A549 (cell line): ENCODE measurements around the gene AADACL4. TPM values are rescaled to one million over a fixed set of nuclear protein-coding genes. Genes with fewer than 3 reads are reported as not detected.

ENCODE experiments used
- ATAC-seq, 2 experiments: fragments of 200-7000 bp in 1 of 2; fragments of >200 bp in 1 of 2; cut with Nextera tagmentation in 1 of 2; cut with Tn5 transposase in 1 of 2; 3 replicates each; pipeline versions ENCODE4 v1.8.0 to v1.9.1; 2018 to 2020; ENCODE audit warnings: mild to moderate bottlenecking in 1 of 2, moderate library complexity in 1 of 2
- CTCF ChIA-PET: fragments of 300-600 bp; sonication (Branson Sonifier 250); formaldehyde crosslinking; extraction: SDS; loops from one replicate; lab custom pipeline; 2021; ENCODE audit warnings: antibody characterized with exemption, inconsistent platforms; lab: Yijun Ruan, JAX
- POLR2A ChIA-PET: fragments of 350-600 bp; formaldehyde crosslinking; extraction: SDS; loops from one replicate; lab custom pipeline; 2021; ENCODE audit warnings: antibody characterized with exemption, inconsistent platforms; lab: Yijun Ruan, JAX
- DNase-seq, 2 experiments: peaks; one replicate each; pipeline versions ENCODE4 v3.0.0 to v3.0.0-alpha.2; 2011 to 2016; ENCODE audit warnings: low read depth in 1 of 2, low spot score in 1 of 2
- FAIRE-seq: peaks from 2 replicates; lab custom pipeline; 2011; peaks lifted over from hg19 to GRCh38; lab: Jason Lieb, UNC
- H3K27ac ChIP-seq, 2 experiments: fragments of >200 bp; sonication (Bioruptor Twin); formaldehyde crosslinking; 3 replicates each; pipeline ENCODE4 v1.5.1; 2016 to 2017
- H3K4me1 ChIP-seq: fragments of >200 bp; sonication (Bioruptor Twin); formaldehyde crosslinking; 3 replicates; pipeline ENCODE4 v1.6.1; 2016
- H3K4me2 ChIP-seq: fragments of >200 bp; sonication (Bioruptor Twin); formaldehyde crosslinking; 3 replicates; pipeline ENCODE4 v1.6.1; 2016
- H3K4me3 ChIP-seq: fragments of >200 bp; sonication (Bioruptor Twin); formaldehyde crosslinking; 3 replicates; pipeline ENCODE4 v1.5.1; 2016
- H3K9me3 ChIP-seq: fragments of >200 bp; sonication (Bioruptor Twin); formaldehyde crosslinking; 3 replicates; pipeline ENCODE4 v1.6.1; 2016
- BHLHE40 ChIP-seq: IDR thresholded peaks from 2 replicates; pipeline ENCODE4 v1.6.1; 2012; ENCODE audit warnings: low read depth, low read length, inconsistent platforms
- CEBPB ChIP-seq, 2 experiments: fragments of >200 bp in 1 of 2; sonication (Bioruptor Twin) in 1 of 2; formaldehyde crosslinking in 1 of 2; IDR thresholded peaks; 2 replicates each; pipeline ENCODE4 v1.6.1; 2012 to 2016
- CHD2 ChIP-seq: fragments of 150-350 bp; IDR thresholded peaks from 2 replicates; pipeline ENCODE4 v1.6.1; 2014; ENCODE audit warnings: low read length; ENCODE audit not compliant: partially characterized antibody
- EHMT2 ChIP-seq: fragments of 200-600 bp; sonication (generic); IDR thresholded peaks from 2 replicates; pipeline ENCODE4 v1.6.1; 2016; ENCODE audit warnings: antibody characterized with exemption, low read depth, mild to moderate bottlenecking, moderate library complexity
- FOXS1 ChIP-seq: fragments of 250-450 bp; sonication (Bioruptor Pico); IDR thresholded peaks from 2 replicates; pipeline ENCODE4 v1.5.0; 2020; ENCODE audit warnings: mild to moderate bottlenecking, moderate library complexity
- HOXA7 ChIP-seq: fragments of 250-450 bp; sonication (Bioruptor Pico); IDR thresholded peaks from 2 replicates; pipeline ENCODE4 v1.5.0; 2020; ENCODE audit warnings: mild to moderate bottlenecking, moderate library complexity
- HOXB5 ChIP-seq: fragments of 250-450 bp; sonication (Bioruptor Pico); IDR thresholded peaks from 2 replicates; pipeline ENCODE4 v1.5.0; 2020; ENCODE audit warnings: mild to moderate bottlenecking, moderate library complexity
- JUN ChIP-seq, 2 experiments: fragments of >200 bp; sonication (Bioruptor Twin); formaldehyde crosslinking; IDR thresholded peaks; 2 replicates in 1 of 2; 3 replicates in 1 of 2; pipeline ENCODE4 v1.6.1; 2016 to 2017
- KDM1A ChIP-seq: fragments of 200-600 bp; sonication (generic); IDR thresholded peaks from 2 replicates; pipeline ENCODE4 v1.6.1; 2016; ENCODE audit warnings: low read depth, mild to moderate bottlenecking
- KDM5A ChIP-seq: fragments of 200-600 bp; sonication (generic); IDR thresholded peaks from 2 replicates; pipeline ENCODE4 v1.6.1; 2016; ENCODE audit warnings: antibody characterized with exemption, mild to moderate bottlenecking
- NFE2L2 ChIP-seq: fragments of 150-350 bp; conservative IDR thresholded peaks from 2 replicates; pipeline ENCODE4 v1.6.1; 2014; ENCODE audit warnings: low read length
- NPAS2 ChIP-seq: fragments of 250-450 bp; sonication (Bioruptor Pico); IDR thresholded peaks from 2 replicates; pipeline ENCODE4 v1.8.0; 2022; ENCODE audit warnings: mild to moderate bottlenecking, moderate library complexity, borderline replicate concordance
- NR3C1 ChIP-seq: fragments of >200 bp; sonication (Bioruptor Twin); formaldehyde crosslinking; IDR thresholded peaks from 3 replicates; pipeline ENCODE4 v1.6.1; 2017
- PHF8 ChIP-seq: fragments of 200-600 bp; sonication (generic); IDR thresholded peaks from 2 replicates; pipeline ENCODE4 v1.6.1; 2016; ENCODE audit warnings: low read depth, mild to moderate bottlenecking, antibody characterized with exemption, moderate library complexity, borderline replicate concordance
- POLR2A ChIP-seq: IDR thresholded peaks from 2 replicates; pipeline ENCODE4 v1.6.1; 2012; ENCODE audit warnings: mild to moderate bottlenecking, low read length
- POLR2AphosphoS2 ChIP-seq: conservative IDR thresholded peaks from 2 replicates; pipeline ENCODE4 v1.6.1; 2012; ENCODE audit warnings: low read length, improper control_type of control experiment, inconsistent platforms
- RAD21 ChIP-seq, 2 experiments: fragments of >200 bp in 1 of 2; sonication (Bioruptor Twin) in 1 of 2; formaldehyde crosslinking in 1 of 2; IDR thresholded peaks in 1 of 2; conservative IDR thresholded peaks in 1 of 2; 2 replicates in 1 of 2; 3 replicates in 1 of 2; pipeline ENCODE4 v1.6.1; 2012 to 2018; ENCODE audit warnings: inconsistent platforms in 1 of 2
- RCOR1 ChIP-seq: fragments of 150-350 bp; IDR thresholded peaks from 2 replicates; pipeline ENCODE4 v1.6.1; 2014; ENCODE audit warnings: antibody characterized with exemption, low read length, low read depth
- RFX5 ChIP-seq: fragments of 450-650 bp; IDR thresholded peaks from 2 replicates; pipeline ENCODE4 v1.7.1; 2014; ENCODE audit warnings: antibody characterized with exemption, mild to moderate bottlenecking, moderate library complexity
- RNF2 ChIP-seq: fragments of 200-600 bp; sonication (generic); IDR thresholded peaks from 2 replicates; pipeline ENCODE4 v1.6.1; 2016; ENCODE audit warnings: low read depth, mild to moderate bottlenecking, antibody characterized with exemption, moderate library complexity, borderline replicate concordance
- SMC3 ChIP-seq: fragments of >200 bp; sonication (Bioruptor Twin); formaldehyde crosslinking; IDR thresholded peaks from 3 replicates; pipeline ENCODE4 v1.6.1; 2018; ENCODE audit warnings: inconsistent platforms
- TFCP2L1 ChIP-seq: fragments of 250-450 bp; sonication (Bioruptor Pico); IDR thresholded peaks from 2 replicates; pipeline ENCODE4 v1.5.0; 2021; ENCODE audit warnings: mild to moderate bottlenecking
- TP53 ChIP-seq: fragments of 250-450 bp; sonication (Bioruptor Pico); IDR thresholded peaks from 2 replicates; pipeline ENCODE4 v1.5.0; 2021; ENCODE audit warnings: mild to moderate bottlenecking, moderate library complexity
- ZFP36 ChIP-seq: fragments of 450-650 bp; IDR thresholded peaks from 2 replicates; pipeline ENCODE4 v1.6.1; 2014; ENCODE audit warnings: borderline replicate concordance; ENCODE audit not compliant: partially characterized antibody
- WGBS: methylation state at CpG from one replicate; pipeline ENCODE4 v1.1.6; 2017; ENCODE audit errors: missing lambda C conversion rate; 5-methylcytosine and 5-hydroxymethylcytosine counted together
- polyA plus RNA-seq, 4 experiments: library from polyadenylated mRNA; depleted of rRNA in 3 of 4; stranded (reverse); fragments of >200 nt; fragmentation: RNase III in 1 of 4; extraction: RNeasy Plus Mini Kit Qiagen cat#74134 plus additional on column Dnase treatment in 1 of 4; gene quantifications; 2 replicates in 3 of 4; 3 replicates in 1 of 4; pipeline ENCODE4 v1.2.3, GENCODE V29; 2011 to 2017
- TF ChIP-seq, protein P1 (sequence below): fragments of >200 bp; sonication (Bioruptor Twin); formaldehyde crosslinking; IDR thresholded peaks from 2 replicates; pipeline ENCODE4 v1.6.1; 2016
- TF ChIP-seq, protein P2 (sequence below): fragments of 200-600 bp; sonication (generic); IDR thresholded peaks from 2 replicates; pipeline ENCODE4 v1.6.1; 2016; ENCODE audit warnings: antibody characterized with exemption, mild to moderate bottlenecking, moderate library complexity
- TF ChIP-seq, protein P3 (sequence below): fragments of >200 bp; sonication (Bioruptor Twin); formaldehyde crosslinking; IDR thresholded peaks from 3 replicates; pipeline ENCODE4 v1.6.1; 2016
- TF ChIP-seq, protein P4 (sequence below): IDR thresholded peaks from 2 replicates; pipeline ENCODE4 v1.6.1; 2012

AADACL4 gene
- polyA plus RNA-seq, 2 of the 4 experiments (the other 2 are of a cell fraction) = not detected

DNA sequence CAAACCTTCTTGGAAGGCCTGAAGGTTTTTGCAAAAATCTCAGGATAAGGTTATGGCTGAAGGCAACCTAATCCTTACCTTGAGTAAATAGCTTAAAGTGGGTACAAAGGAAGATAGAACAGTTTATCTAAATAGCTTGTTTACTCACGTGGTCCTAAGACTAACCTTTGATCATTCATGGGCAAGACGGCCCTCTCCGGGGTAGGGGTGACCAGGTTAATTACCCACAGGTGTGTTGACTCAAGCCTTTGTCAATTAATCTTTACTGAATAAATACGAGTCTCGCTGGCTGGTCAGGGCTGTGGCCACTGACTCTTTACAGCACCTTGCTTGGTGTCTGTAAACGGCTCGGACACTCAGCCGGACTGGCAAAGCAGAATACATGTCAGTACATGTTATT lies 10.8 kb downstream of the AADACL4 start:
- no peak for DNase-seq
- ChIA-PET CTCF (interaction anchor here (1.7 kb wide), 1 partner anchor 341 kb away, joined by 7 read pairs; no protein-coding TSS in a partner anchor), POLR2A (no interaction called here)
- Histone ChIP-seq H3K4me2 (no peak overlapping the region), H3K4me3 (no peak overlapping the region), H3K27ac (no peak overlapping the region), H3K4me1 (0 out of 3 replicates have a peak, but pooled peaks cover 4% of the 10 kb centered on the region), H3K9me3 (no peaks in the 10 kb centered on the region)
- 75% methylated on average over 8 of the region's 8 CpGs for WGBS
- TF ChIP-seq CHD2 = no peak
- no peak for TF ChIP-seq NR3C1
- no peak for TF ChIP-seq HOXA7 (CRISPR knock-in tag)
- TF ChIP-seq HOXB5 (CRISPR knock-in tag) = no peak
- no peak for TF ChIP-seq JUN (IDR thresholded peaks at IDR 0.05)
- TF ChIP-seq BHLHE40 = no peak
- no peak for TF ChIP-seq SMC3
- TF ChIP-seq KDM5A = no peak
- no peak for TF ChIP-seq EHMT2
- no peak for TF ChIP-seq RFX5
- TF ChIP-seq, protein P1, sequence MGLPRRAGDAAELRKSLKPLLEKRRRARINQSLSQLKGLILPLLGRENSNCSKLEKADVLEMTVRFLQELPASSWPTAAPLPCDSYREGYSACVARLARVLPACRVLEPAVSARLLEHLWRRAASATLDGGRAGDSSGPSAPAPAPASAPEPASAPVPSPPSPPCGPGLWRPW = no peak
- TF ChIP-seq, protein P2, sequence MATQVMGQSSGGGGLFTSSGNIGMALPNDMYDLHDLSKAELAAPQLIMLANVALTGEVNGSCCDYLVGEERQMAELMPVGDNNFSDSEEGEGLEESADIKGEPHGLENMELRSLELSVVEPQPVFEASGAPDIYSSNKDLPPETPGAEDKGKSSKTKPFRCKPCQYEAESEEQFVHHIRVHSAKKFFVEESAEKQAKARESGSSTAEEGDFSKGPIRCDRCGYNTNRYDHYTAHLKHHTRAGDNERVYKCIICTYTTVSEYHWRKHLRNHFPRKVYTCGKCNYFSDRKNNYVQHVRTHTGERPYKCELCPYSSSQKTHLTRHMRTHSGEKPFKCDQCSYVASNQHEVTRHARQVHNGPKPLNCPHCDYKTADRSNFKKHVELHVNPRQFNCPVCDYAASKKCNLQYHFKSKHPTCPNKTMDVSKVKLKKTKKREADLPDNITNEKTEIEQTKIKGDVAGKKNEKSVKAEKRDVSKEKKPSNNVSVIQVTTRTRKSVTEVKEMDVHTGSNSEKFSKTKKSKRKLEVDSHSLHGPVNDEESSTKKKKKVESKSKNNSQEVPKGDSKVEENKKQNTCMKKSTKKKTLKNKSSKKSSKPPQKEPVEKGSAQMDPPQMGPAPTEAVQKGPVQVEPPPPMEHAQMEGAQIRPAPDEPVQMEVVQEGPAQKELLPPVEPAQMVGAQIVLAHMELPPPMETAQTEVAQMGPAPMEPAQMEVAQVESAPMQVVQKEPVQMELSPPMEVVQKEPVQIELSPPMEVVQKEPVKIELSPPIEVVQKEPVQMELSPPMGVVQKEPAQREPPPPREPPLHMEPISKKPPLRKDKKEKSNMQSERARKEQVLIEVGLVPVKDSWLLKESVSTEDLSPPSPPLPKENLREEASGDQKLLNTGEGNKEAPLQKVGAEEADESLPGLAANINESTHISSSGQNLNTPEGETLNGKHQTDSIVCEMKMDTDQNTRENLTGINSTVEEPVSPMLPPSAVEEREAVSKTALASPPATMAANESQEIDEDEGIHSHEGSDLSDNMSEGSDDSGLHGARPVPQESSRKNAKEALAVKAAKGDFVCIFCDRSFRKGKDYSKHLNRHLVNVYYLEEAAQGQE = no peak
- TF ChIP-seq POLR2AphosphoS2 = no peak
- no peak for TF ChIP-seq RNF2
- TF ChIP-seq NFE2L2 = no peak
- no peak for ATAC-seq
- FAIRE-seq = no peak

DNA sequence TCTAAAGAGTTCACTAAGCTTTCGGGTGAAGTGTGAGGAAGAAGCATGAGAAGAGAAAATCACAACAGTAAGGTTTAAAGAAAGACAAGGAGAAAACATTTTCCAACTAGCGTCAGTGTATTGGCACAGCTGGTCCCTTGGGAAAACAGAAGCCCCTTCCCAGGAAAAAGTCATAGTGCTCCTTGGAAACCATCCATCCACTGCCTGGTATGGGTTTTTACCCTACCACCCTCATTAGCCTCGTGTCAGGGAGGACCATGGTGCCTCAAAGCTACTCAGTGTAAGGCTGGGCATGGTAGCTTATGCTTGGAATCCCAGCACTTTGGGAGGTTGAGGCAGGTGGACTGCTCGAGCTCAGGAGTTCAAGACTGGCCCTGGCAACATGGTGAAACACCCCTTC lies 12.7 kb downstream of the AADACL4 start:
- no peaks in the 10 kb centered on the region for H3K9me3 ChIP-seq
- no peak overlapping the region for H3K27ac ChIP-seq
- DNase-seq (no peak), FAIRE-seq (no peak), ATAC-seq (no peak)
- POLR2A ChIA-PET = no interaction called here
- TF ChIP-seq KDM5A (no peak), FOXS1 (CRISPR knock-in tag) (no peak), RAD21 (conservative IDR thresholded peaks at IDR 0.05 in 1 of 2, IDR thresholded peaks at IDR 0.05 in 1 of 2) (no peak), SMC3 (no peak), BHLHE40 (no peak), TFCP2L1 (CRISPR knock-in tag) (no peak), NPAS2 (CRISPR knock-in tag) (no peak), CEBPB (IDR thresholded peaks at IDR 0.05) (no peak), POLR2A (no peak), RFX5 (no peak), ZFP36 (no peak), KDM1A (no peak), NFE2L2 (no peak), TP53 (no peak), PHF8 (no peak), RCOR1 (no peak)
- TF ChIP-seq, protein P3, sequence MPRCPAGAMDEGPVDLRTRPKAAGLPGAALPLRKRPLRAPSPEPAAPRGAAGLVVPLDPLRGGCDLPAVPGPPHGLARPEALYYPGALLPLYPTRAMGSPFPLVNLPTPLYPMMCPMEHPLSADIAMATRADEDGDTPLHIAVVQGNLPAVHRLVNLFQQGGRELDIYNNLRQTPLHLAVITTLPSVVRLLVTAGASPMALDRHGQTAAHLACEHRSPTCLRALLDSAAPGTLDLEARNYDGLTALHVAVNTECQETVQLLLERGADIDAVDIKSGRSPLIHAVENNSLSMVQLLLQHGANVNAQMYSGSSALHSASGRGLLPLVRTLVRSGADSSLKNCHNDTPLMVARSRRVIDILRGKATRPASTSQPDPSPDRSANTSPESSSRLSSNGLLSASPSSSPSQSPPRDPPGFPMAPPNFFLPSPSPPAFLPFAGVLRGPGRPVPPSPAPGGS = no peak
- TF ChIP-seq, protein P2 = no peak
- TF ChIP-seq, protein P4, sequence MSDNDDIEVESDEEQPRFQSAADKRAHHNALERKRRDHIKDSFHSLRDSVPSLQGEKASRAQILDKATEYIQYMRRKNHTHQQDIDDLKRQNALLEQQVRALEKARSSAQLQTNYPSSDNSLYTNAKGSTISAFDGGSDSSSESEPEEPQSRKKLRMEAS = no peak
- H3K4me2 ChIP-seq = no peak overlapping the region
- no peak overlapping the region for H3K4me3 ChIP-seq
- H3K4me1 ChIP-seq = 0 out of 3 replicates have a peak, but pooled peaks cover 4% of the 10 kb centered on the region
- WGBS = 67% methylated on average over 3 of the region's 4 CpGs
- CTCF ChIA-PET = interaction anchor here (0.6 to 5.1 kb wide), 8 partner anchors 11 to 380 kb away, joined by 3 to 57 read pairs (median 4); no protein-coding TSS in a partner anchor
